Measurements from ENCODE around the gene NCKAP5L. TPM values are rescaled to one million over a fixed set of nuclear protein-coding genes. Genes with fewer than 3 reads are reported as not detected.

The NCKAP5L gene
- total RNA-seq, 2 donors from 2014 or later = 21.2 to 24.1 TPM

- Mint-ChIP-seq H3K4me3 (no peak overlapping the region), H3K36me3 (ENCODE audit: low read depth) (peaks cover 68% of the 10 kb centered on the region), H3K27me3 (ENCODE audit: insufficient read depth) (no peaks in the 10 kb centered on the region), H3K4me1 (no peaks in the 10 kb centered on the region), H3K27ac (no peak overlapping the region), H3K9me3 (no peaks in the 10 kb centered on the region)
- peaks cover 74% of the 10 kb centered on the region for H3K36me3 ChIP-seq (ENCODE audit: control insufficient read depth, insufficient read depth, low read length)
- no peaks in the 10 kb centered on the region for H3K4me1 ChIP-seq (ENCODE audit: control insufficient read depth, insufficient read depth, low read length)
- no peaks in the 10 kb centered on the region for H3K27me3 ChIP-seq (ENCODE audit: control insufficient read depth, insufficient read depth, low read length, poor library complexity, severe bottlenecking)
- no peak overlapping the region for H3K4me3 ChIP-seq (ENCODE audit: low read length)
- no peaks in the 10 kb centered on the region for H3K9me3 ChIP-seq (ENCODE audit: control insufficient read depth, low read length)
- no peak overlapping the region for H3K27ac ChIP-seq (ENCODE audit: low read depth, low read length)
- TF ChIP-seq, protein P1, sequence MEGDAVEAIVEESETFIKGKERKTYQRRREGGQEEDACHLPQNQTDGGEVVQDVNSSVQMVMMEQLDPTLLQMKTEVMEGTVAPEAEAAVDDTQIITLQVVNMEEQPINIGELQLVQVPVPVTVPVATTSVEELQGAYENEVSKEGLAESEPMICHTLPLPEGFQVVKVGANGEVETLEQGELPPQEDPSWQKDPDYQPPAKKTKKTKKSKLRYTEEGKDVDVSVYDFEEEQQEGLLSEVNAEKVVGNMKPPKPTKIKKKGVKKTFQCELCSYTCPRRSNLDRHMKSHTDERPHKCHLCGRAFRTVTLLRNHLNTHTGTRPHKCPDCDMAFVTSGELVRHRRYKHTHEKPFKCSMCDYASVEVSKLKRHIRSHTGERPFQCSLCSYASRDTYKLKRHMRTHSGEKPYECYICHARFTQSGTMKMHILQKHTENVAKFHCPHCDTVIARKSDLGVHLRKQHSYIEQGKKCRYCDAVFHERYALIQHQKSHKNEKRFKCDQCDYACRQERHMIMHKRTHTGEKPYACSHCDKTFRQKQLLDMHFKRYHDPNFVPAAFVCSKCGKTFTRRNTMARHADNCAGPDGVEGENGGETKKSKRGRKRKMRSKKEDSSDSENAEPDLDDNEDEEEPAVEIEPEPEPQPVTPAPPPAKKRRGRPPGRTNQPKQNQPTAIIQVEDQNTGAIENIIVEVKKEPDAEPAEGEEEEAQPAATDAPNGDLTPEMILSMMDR (conservative IDR thresholded peaks at IDR 0.05) = no peak
- WGBS, 2 experiments (ENCODE audit: insufficient coverage in 1 of 2, insufficient read length in 1 of 2) = 89 to 100% methylated on average over 5 of the region's 5 CpGs
- peak; percentile 59 for DNase-seq
- H3K9ac ChIP-seq (ENCODE audit: extremely low read depth, low read length, poor library complexity, severe bottlenecking) = no peak overlapping the region
These were observed 65.8 kb downstream of the NCKAP5L start for GRCh38 chr12:49762468-49762847.

DNA sequence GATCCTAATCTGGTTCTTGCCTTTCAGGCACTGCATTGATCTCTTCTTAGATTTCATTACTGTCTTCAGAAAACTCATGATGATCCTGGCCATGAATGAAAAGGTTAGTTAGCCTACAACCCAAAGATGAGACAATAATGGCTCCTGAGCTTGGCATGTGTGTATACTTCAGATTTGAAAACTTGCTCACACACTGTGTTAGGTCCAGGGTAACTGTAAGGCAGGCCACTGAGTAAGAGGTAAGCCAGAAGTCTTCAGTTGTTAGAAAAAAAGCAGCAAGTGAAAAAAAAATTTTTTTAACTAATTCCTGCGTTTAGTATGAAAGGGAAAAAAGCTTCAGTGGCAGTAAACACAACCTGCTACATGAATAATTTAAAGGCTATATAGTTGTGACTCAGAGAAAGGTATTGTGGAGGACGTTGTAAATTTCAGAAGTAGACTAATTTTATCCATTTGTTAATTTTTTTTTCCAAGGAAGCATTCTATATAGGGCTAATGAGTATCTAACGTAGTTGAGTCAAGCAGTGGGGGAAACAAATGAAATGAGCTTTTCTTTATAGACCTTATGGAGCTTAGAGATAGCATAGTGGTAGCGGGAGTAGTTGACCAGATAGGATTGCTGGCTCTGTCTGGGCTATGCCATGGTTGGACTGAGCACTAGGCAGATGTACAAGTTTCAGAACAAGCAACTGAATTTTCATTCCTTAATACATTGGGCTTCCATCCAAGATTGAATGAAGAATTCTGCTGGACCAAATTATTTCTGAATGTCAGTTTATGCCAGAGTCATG, 66.3 kb downstream of the NCKAP5L start:
- H3K4me3 ChIP-seq (ENCODE audit: low read length) = no peak overlapping the region
- 94 to 97% methylated on average over 3 to 4 of the region's 4 CpGs for whole genome bisulfite sequencing, 2 experiments (ENCODE audit: insufficient coverage in 1 of 2, insufficient read length in 1 of 2)
- Mint-ChIP-seq H3K4me3 (no peak overlapping the region), H3K4me1 (no peaks in the 10 kb centered on the region), H3K36me3 (ENCODE audit: low read depth) (peaks cover 74% of the 10 kb centered on the region), H3K9me3 (no peaks in the 10 kb centered on the region), H3K27ac (peak overlapping the region; percentile 8), H3K27me3 (ENCODE audit: insufficient read depth) (no peaks in the 10 kb centered on the region)
- no peaks in the 10 kb centered on the region for H3K4me1 ChIP-seq (ENCODE audit: control insufficient read depth, insufficient read depth, low read length)
- no peak for DNase-seq
- no peaks in the 10 kb centered on the region for H3K27me3 ChIP-seq (ENCODE audit: control insufficient read depth, insufficient read depth, low read length, poor library complexity, severe bottlenecking)
- no peaks in the 10 kb centered on the region for H3K9me3 ChIP-seq (ENCODE audit: control insufficient read depth, low read length)
- no peak overlapping the region for H3K27ac ChIP-seq (ENCODE audit: low read depth, low read length)
- no peak overlapping the region for H3K9ac ChIP-seq (ENCODE audit: extremely low read depth, low read length, poor library complexity, severe bottlenecking)
- TF ChIP-seq, protein P1 (conservative IDR thresholded peaks at IDR 0.05) = no peak
- peaks cover 80% of the 10 kb centered on the region for H3K36me3 ChIP-seq (ENCODE audit: control insufficient read depth, insufficient read depth, low read length)

- no peaks in the 10 kb centered on the region for H3K27me3 ChIP-seq (ENCODE audit: control insufficient read depth, insufficient read depth, low read length, poor library complexity, severe bottlenecking)
- H3K36me3 Mint-ChIP-seq (ENCODE audit: low read depth) = peaks cover 39% of the 10 kb centered on the region
- no peak overlapping the region for H3K9ac ChIP-seq (ENCODE audit: extremely low read depth, low read length, poor library complexity, severe bottlenecking)
- H3K4me1 Mint-ChIP-seq = peaks cover 40% of the 10 kb centered on the region
- H3K4me1 ChIP-seq (ENCODE audit: control insufficient read depth, insufficient read depth, low read length) = peaks cover 10% of the 10 kb centered on the region
- no peak overlapping the region for H3K27ac ChIP-seq (ENCODE audit: low read depth, low read length)
- H3K36me3 ChIP-seq (ENCODE audit: control insufficient read depth, insufficient read depth, low read length) = peaks cover 68% of the 10 kb centered on the region
- TF ChIP-seq, protein P1 (conservative IDR thresholded peaks at IDR 0.05) = no peak
- 88 to 92% methylated on average over 1 of the region's 1 CpG for WGBS, 2 experiments (ENCODE audit: insufficient coverage in 1 of 2, insufficient read length in 1 of 2)
- no peaks in the 10 kb centered on the region for H3K27me3 Mint-ChIP-seq (ENCODE audit: insufficient read depth)
- no peak for DNase-seq
- no peak overlapping the region for H3K4me3 Mint-ChIP-seq
- H3K27ac Mint-ChIP-seq = peak overlapping the region; percentile 7
- H3K9me3 ChIP-seq (ENCODE audit: control insufficient read depth, low read length) = no peaks in the 10 kb centered on the region
- no peaks in the 10 kb centered on the region for H3K9me3 Mint-ChIP-seq
- no peak overlapping the region for H3K4me3 ChIP-seq (ENCODE audit: low read length)
These were observed 77.2 kb downstream of the NCKAP5L start for GRCh38 chr12:49750996-49751393.
